Caco-2 (cell line): Measurements from ENCODE around the gene KCNC2. TPM values are rescaled to one million over a fixed set of nuclear protein-coding genes. Genes with fewer than 3 reads are reported as not detected.

ENCODE experiments used
- BruUV-seq: library from RNA; stranded (reverse); fragments of 400-500 nt; replicated peaks from 2 replicates; lab custom pipeline; 2021; lab: Mats Ljungman, UMichigan
- CTCF ChIA-PET: fragments of 300-600 bp; sonication (Branson Sonifier 250); formaldehyde crosslinking; loops from one replicate; lab custom pipeline; 2022; ENCODE audit warnings: antibody characterized with exemption; lab: Charles Lee
- POLR2A ChIA-PET: fragments of 300-600 bp; sonication (Branson Sonifier 250); formaldehyde crosslinking; loops from one replicate; lab custom pipeline; 2022; ENCODE audit warnings: antibody characterized with exemption; lab: Charles Lee
- DNase-seq, 2 experiments: peaks; one replicate each; pipeline versions ENCODE4 v3.0.0 to v3.0.0-alpha.2; 2020 to 2022
- H3K27me3 ChIP-seq: replicated peaks from 2 replicates; pipeline ENCODE4 v1.6.0; 2011; ENCODE audit warnings: low read length; ENCODE audit not compliant: control insufficient read depth, insufficient read depth
- H3K36me3 ChIP-seq: 2 replicates; pipeline ENCODE4 v1.5.1; 2011; ENCODE audit warnings: low read length; ENCODE audit not compliant: control insufficient read depth, insufficient read depth
- H3K4me1 ChIP-seq: fragments of 250-450 bp; sonication (Bioruptor Pico); 2 replicates; pipeline ENCODE4 v1.5.1; 2020; ENCODE audit warnings: mild to moderate bottlenecking
- H3K4me3 ChIP-seq: 2 replicates; pipeline ENCODE4 v1.5.1; 2011; ENCODE audit warnings: low read depth, mild to moderate bottlenecking, control low read depth, low read length
- H3K9me3 ChIP-seq: fragments of 250-450 bp; sonication (Bioruptor Pico); 2 replicates; pipeline ENCODE4 v1.5.1; 2020; ENCODE audit warnings: mild to moderate bottlenecking, moderate library complexity
- H3K27ac Mint-ChIP-seq: one replicate; pipeline ENCODE4 v1.8.0; 2022; ENCODE audit warnings: mixed read lengths; ENCODE audit not compliant: unreplicated experiment
- H3K27me3 Mint-ChIP-seq: one replicate; pipeline ENCODE4 v1.8.0; 2022; ENCODE audit warnings: mixed read lengths; ENCODE audit not compliant: insufficient read depth, unreplicated experiment
- H3K36me3 Mint-ChIP-seq: one replicate; pipeline ENCODE4 v1.8.0; 2022; ENCODE audit warnings: mild to moderate bottlenecking, mixed read lengths; ENCODE audit not compliant: insufficient read depth, unreplicated experiment
- H3K4me1 Mint-ChIP-seq: one replicate; pipeline ENCODE4 v1.8.0; 2022; ENCODE audit warnings: low read depth, mixed read lengths; ENCODE audit not compliant: unreplicated experiment
- H3K4me3 Mint-ChIP-seq: one replicate; pipeline ENCODE4 v1.8.0; 2022; ENCODE audit warnings: mild to moderate bottlenecking, moderate library complexity, mixed read lengths; ENCODE audit not compliant: unreplicated experiment
- H3K9me3 Mint-ChIP-seq: one replicate; pipeline ENCODE4 v1.8.0; 2022; ENCODE audit warnings: mixed read lengths; ENCODE audit not compliant: unreplicated experiment
- intact Hi-C: fragments of 100-400 bp; cut with micrococcal nuclease; formaldehyde crosslinking; loops from one replicate; pipeline ENCODE4 v1.10.0; 2022; ENCODE audit not compliant: unreplicated experiment
- total RNA-seq: library from RNA; stranded (reverse); gene quantifications from 2 replicates; pipeline ENCODE4 v1.2.3, GENCODE V29; 2022
- TF ChIP-seq, protein P1 (sequence below), 2 experiments: fragments of 200-600 bp in 1 of 2; IDR thresholded peaks; 1 replicate in 1 of 2; 2 replicates in 1 of 2; pipeline versions ENCODE4 v1.5.1 to v1.8.0; 2011 to 2022; ENCODE audit warnings: antibody characterized with exemption in 1 of 2, control low read depth in 1 of 2, inconsistent platforms in 1 of 2, low read depth in 1 of 2, low read length in 1 of 2, mild to moderate bottlenecking in 1 of 2, moderate library complexity in 1 of 2; ENCODE audit not compliant: insufficient read depth in 1 of 2, severe bottlenecking in 1 of 2, unreplicated experiment in 1 of 2

Gene KCNC2
- total RNA-seq, 1 experiment from 2014 or later: not detected

DNA sequence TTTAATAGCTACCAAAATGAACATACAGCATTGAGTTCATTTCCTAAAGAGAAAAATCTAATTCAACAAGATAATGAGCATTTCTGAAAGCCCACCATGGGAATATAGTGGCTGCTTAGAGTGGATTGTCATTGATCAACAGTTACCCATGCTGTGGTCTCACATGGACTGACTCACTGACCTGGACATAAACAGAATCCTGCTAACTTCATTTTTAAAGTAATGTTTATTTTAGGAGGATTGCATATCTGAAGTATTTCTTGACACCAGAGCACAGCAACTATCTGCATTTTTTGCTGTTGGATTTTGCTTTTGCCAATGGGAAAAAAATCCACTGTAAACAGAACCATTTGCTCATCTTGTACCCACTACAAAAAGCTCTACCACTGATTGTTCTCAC is 71.7 kb downstream of the KCNC2 start:
- H3K4me1 Mint-ChIP-seq: no peaks in the 10 kb centered on the region
- no peaks in the 10 kb centered on the region for H3K9me3 ChIP-seq
- TF ChIP-seq, protein P1, sequence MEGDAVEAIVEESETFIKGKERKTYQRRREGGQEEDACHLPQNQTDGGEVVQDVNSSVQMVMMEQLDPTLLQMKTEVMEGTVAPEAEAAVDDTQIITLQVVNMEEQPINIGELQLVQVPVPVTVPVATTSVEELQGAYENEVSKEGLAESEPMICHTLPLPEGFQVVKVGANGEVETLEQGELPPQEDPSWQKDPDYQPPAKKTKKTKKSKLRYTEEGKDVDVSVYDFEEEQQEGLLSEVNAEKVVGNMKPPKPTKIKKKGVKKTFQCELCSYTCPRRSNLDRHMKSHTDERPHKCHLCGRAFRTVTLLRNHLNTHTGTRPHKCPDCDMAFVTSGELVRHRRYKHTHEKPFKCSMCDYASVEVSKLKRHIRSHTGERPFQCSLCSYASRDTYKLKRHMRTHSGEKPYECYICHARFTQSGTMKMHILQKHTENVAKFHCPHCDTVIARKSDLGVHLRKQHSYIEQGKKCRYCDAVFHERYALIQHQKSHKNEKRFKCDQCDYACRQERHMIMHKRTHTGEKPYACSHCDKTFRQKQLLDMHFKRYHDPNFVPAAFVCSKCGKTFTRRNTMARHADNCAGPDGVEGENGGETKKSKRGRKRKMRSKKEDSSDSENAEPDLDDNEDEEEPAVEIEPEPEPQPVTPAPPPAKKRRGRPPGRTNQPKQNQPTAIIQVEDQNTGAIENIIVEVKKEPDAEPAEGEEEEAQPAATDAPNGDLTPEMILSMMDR (IDR thresholded peaks at IDR 0.05; ENCODE audit: insufficient read depth in 1 of 2, low read depth in 1 of 2, low read length in 1 of 2, severe bottlenecking in 1 of 2, unreplicated experiment in 1 of 2): no peak
- H3K36me3 Mint-ChIP-seq: no peaks in the 10 kb centered on the region
- ChIA-PET CTCF (no interaction called here), POLR2A (no interaction called here)
- no peak overlapping the region for H3K4me3 Mint-ChIP-seq
- no peaks in the 10 kb centered on the region for H3K4me1 ChIP-seq
- no peaks in the 10 kb centered on the region for H3K27me3 ChIP-seq
- no TSS peak for BruUV-seq
- no peaks in the 10 kb centered on the region for H3K27me3 Mint-ChIP-seq
- intact Hi-C loops: no loop called here
- H3K36me3 ChIP-seq: no peaks in the 10 kb centered on the region
- H3K4me3 ChIP-seq: no peak overlapping the region
- no peak for DNase-seq
- no peak overlapping the region for H3K27ac Mint-ChIP-seq
- no peaks in the 10 kb centered on the region for H3K9me3 Mint-ChIP-seq

DNA sequence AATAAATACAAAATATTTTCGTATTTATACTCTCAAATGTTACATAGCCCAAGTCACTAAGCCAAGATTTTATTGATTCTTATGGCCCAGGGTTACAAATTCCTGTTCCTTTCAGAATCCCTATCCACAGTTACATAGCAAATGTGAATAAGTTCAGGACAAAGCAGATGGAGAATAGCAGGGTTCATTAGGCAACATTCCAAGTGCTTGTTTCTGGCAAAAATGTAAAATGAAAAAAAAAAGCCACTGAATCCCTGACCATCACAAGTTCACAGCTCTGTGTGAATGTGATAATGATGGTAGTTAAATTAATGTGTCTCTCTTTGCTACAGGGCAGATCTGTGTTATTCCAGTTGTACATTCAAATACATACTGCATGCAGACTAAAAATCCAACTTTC is 74.6 kb downstream of the KCNC2 start:
- Histone ChIP-seq H3K9me3 (no peaks in the 10 kb centered on the region), H3K4me3 (no peak overlapping the region), H3K36me3 (no peaks in the 10 kb centered on the region), H3K4me1 (no peaks in the 10 kb centered on the region), H3K27me3 (no peaks in the 10 kb centered on the region)
- Mint-ChIP-seq H3K27ac (no peak overlapping the region), H3K9me3 (no peaks in the 10 kb centered on the region), H3K36me3 (no peaks in the 10 kb centered on the region), H3K27me3 (no peaks in the 10 kb centered on the region), H3K4me1 (no peaks in the 10 kb centered on the region), H3K4me3 (no peak overlapping the region)
- TF ChIP-seq, protein P1 (IDR thresholded peaks at IDR 0.05; ENCODE audit: insufficient read depth in 1 of 2, low read depth in 1 of 2, low read length in 1 of 2, severe bottlenecking in 1 of 2, unreplicated experiment in 1 of 2): no peak
- BruUV-seq: no TSS peak
- intact Hi-C loops: no loop called here
- CTCF ChIA-PET: no interaction called here
- POLR2A ChIA-PET: no interaction called here
- no peak for DNase-seq

DNA sequence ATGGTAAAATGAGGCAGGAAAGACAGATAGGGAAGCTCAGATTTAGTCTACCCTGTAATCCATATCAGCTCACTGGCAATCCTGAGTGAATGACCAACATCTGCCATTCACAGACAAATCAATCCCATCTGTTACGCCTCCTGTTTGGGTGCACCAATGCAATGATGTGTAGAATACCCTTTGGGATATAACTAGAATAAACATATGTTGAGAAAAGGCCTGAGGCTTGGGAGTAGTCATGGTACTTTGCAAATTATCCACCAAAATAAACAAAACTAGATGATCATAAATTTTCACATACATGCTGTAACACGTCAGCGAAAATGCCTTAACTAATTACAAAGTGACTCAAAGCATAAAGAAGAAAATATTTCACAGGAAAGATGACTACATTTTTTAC is 78.8 kb downstream of the KCNC2 start:
- no TSS peak for BruUV-seq
- POLR2A ChIA-PET: no interaction called here

More for the DNA sequence above, 78.8 kb downstream of the KCNC2 start:
- DNase-seq: no peak
- no peaks in the 10 kb centered on the region for H3K36me3 ChIP-seq
- no peak overlapping the region for H3K27ac Mint-ChIP-seq
- H3K4me1 Mint-ChIP-seq: no peaks in the 10 kb centered on the region
- no peaks in the 10 kb centered on the region for H3K27me3 Mint-ChIP-seq
- H3K4me1 ChIP-seq: no peaks in the 10 kb centered on the region
- H3K9me3 Mint-ChIP-seq: no peaks in the 10 kb centered on the region
- H3K36me3 Mint-ChIP-seq: no peaks in the 10 kb centered on the region
- no peaks in the 10 kb centered on the region for H3K9me3 ChIP-seq
- no peaks in the 10 kb centered on the region for H3K27me3 ChIP-seq
- H3K4me3 Mint-ChIP-seq: no peak overlapping the region
- CTCF ChIA-PET: no interaction called here
- TF ChIP-seq, protein P1 (IDR thresholded peaks at IDR 0.05; ENCODE audit: insufficient read depth in 1 of 2, low read depth in 1 of 2, low read length in 1 of 2, severe bottlenecking in 1 of 2, unreplicated experiment in 1 of 2): no peak
- no peak overlapping the region for H3K4me3 ChIP-seq
- intact Hi-C loops: no loop called here
